Stimulated activated CD8-positive, alpha-beta memory T cell treated with anti-CD3 and anti-CD28 coated beads, Interleukin-7, amount 100 ng/mL, for 1 hour (primary cell): ENCODE results near the gene RGS21.

Experiments used
- DNase-seq, 2 donors: peaks; one replicate each; pipeline ENCODE4 v3.0.0-alpha.2; 2020; ENCODE audit warnings: low read depth in 2 of 2

RGS21 gene

GRCh38 chr1:192378878-192379277 is 62.1 kb downstream of the RGS21 start:
- DNase-seq: no peak

DNA sequence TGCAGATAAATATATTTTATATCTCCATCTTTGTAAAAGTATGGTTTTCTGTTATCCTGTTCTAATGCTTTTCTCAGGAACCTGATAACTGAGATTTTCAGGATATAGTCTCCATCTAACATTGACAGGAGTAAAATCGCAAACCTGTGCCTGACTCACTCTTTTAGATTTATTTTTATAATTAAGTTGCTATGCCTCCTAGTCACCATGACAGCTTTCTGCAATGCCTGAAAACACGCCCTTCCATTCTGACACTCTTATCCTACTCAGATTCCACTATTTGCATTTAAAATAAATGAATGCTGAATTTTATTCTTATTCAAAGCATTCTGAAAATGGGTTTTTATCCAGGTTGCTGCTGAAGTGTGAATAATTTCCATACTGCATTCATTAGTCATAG is 62.8 kb downstream of the RGS21 start:
- DNase-seq: no peak

GRCh38 chr1:192382758-192383157 is 66.0 kb downstream of the RGS21 start:
- no peak for DNase-seq

DNA sequence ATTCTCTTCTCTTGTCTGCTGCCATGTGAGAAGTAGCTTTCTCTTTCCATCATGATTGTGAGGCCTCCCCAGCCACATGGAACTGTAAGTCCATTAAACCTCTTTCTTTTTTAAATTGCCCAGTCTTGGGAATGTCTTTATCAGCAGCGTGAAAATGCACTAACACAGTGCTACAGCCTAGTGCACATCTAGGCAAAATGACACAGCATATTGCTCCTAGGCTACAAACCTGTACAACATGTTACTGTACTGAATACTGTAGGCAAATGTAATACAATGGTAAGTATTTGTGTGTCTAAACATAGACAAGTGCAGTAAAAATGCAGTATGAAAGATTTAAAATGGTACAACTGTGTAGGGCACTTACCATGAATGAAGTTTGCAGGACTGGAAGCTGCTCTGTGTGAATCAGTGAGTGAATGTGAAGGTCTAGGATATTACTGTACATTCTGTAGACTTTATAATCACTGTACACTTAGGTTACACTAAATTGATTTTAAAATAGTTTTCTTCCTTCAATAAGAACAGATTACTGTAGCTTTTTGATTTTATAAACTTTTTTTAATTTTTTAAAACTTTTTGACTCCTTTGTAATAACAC is 69.4 kb downstream of the RGS21 start:
- no peak for DNase-seq

- DNase-seq: no peak
These were observed 78.4 kb downstream of the RGS21 start for GRCh38 chr1:192395211-192395610.

DNA sequence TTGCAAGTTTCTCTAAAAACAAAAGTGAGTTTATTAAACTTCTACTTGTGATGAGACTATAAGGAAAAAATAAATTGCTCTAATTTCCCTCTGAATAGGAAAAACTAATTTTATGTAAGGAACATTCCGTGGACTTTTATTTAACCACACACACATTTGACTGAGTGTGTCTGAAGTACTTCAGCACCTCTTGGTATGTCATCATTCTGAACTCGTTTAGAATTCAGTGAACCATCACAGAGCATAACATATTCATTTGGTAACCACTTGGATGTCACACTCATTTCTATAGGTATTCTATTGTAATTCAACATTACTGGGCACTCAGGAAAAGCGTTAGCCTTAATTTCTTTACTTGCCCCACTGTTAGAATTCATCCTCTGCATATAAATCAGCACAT is 79.1 kb downstream of the RGS21 start:
- no peak for DNase-seq

GRCh38 chr1:192399161-192399560 is 82.4 kb downstream of the RGS21 start:
- DNase-seq: no peak

GRCh38 chr1:192401825-192402224 is 85.0 kb downstream of the RGS21 start:
- DNase-seq: no peak

- DNase-seq: no peak
These were observed 85.8 kb downstream of the RGS21 start for GRCh38 chr1:192402571-192402970.

GRCh38 chr1:192407206-192407605 is 90.4 kb downstream of the RGS21 start:
- DNase-seq: no peak
